Hepatocyte (in vitro differentiated cells): ENCODE results near the gene DCAF7.

Experiments
- EZH2phosphoT487 ChIP-seq: fragments of 200-600 bp; sonication (generic); IDR thresholded peaks from one replicate; pipeline ENCODE4 v1.6.1; 2018; ENCODE audit warnings: antibody characterized with exemption, mild to moderate bottlenecking, low read depth, moderate library complexity; ENCODE audit not compliant: unreplicated experiment, severe bottlenecking
- TF ChIP-seq, protein P1 (sequence below): fragments of 200-600 bp; sonication (generic); IDR thresholded peaks from 2 replicates; pipeline ENCODE4 v1.5.1; 2016; ENCODE audit warnings: antibody characterized with exemption, mild to moderate bottlenecking; ENCODE audit not compliant: poor library complexity

GRCh38 chr17:63531022-63531965, 19.0 kb upstream of the DCAF7 start:
- TF ChIP-seq, protein P1, sequence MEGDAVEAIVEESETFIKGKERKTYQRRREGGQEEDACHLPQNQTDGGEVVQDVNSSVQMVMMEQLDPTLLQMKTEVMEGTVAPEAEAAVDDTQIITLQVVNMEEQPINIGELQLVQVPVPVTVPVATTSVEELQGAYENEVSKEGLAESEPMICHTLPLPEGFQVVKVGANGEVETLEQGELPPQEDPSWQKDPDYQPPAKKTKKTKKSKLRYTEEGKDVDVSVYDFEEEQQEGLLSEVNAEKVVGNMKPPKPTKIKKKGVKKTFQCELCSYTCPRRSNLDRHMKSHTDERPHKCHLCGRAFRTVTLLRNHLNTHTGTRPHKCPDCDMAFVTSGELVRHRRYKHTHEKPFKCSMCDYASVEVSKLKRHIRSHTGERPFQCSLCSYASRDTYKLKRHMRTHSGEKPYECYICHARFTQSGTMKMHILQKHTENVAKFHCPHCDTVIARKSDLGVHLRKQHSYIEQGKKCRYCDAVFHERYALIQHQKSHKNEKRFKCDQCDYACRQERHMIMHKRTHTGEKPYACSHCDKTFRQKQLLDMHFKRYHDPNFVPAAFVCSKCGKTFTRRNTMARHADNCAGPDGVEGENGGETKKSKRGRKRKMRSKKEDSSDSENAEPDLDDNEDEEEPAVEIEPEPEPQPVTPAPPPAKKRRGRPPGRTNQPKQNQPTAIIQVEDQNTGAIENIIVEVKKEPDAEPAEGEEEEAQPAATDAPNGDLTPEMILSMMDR: no peak
- no peak for TF ChIP-seq EZH2phosphoT487
